ENCODE data around the gene TBCC. TPM values are rescaled to one million over a fixed set of nuclear protein-coding genes. Genes with fewer than 3 reads are reported as not detected.
"Not testable (repeated sequence)": the region's sequence is repeated elsewhere in the genome, so short reads cannot be mapped to it uniquely, and the experiment has no call there.

Gene TBCC
- total RNA-seq, result 6.6 TPM

DNA sequence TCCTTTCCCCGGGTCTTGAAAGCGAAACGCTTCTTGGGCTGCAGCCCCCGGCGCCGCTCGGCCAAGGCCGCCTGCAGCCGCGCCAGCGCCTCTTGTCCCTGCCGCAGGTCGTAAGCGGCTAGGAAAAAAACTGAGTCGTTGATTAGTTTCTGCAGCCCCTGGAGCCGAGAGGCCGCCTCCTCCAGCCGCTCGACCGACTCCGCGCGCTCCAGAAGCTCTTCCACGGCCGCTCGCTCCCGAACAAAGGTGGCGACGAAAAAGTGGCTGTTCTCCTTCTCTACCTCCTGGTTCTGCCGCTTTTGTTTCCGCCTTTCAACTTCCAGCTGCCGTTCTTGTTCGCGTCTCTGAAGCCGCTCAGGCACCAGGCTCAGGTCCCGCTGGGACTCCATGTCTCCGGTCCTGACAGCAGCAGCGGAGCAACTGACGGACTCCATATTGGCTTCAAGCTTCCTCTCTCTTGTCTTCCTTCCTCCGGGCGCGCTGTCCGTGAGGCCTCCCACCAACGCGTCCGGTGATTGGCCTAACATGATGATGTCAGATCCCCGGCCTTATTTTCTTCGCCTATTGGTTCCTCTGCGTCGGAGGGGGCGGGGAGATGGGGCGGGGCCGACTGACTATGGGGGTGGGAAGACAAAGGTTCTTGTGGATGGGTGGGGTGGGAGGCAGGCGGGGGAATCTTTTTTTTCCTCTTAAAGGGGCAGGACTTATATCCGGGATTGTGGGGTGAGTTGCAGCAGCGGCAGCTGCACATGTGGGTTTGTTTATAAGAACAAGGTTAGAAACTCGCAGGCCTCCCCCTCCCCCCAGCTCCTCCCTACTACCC is at the start of gene TBCC:
TSS of gene TBCC (minus strand) at position 464 of the 823 bp plus-strand sequence. CDS start at position 434, 30 bp downstream.
- DNase-seq (ENCODE audit: low spot score) (peak; percentile 98), ATAC-seq (peak; percentile 82)

- DNase-seq (ENCODE audit: low spot score) (no peak), ATAC-seq (no peak)
Observed at GRCh38 chr6:42795651-42796050, 49.7 kb upstream of the TBCC start.

- DNase-seq (ENCODE audit: low spot score) (no peak), ATAC-seq (peak; percentile 29)
Observed at GRCh38 chr6:42791706-42792320, 45.9 kb upstream of the TBCC start.

GRCh38 chr6:42790549-42791181 is 44.8 kb upstream of the TBCC start:
- DNase-seq (ENCODE audit: low spot score), result no peak
- ATAC-seq, result no peak

GRCh38 chr6:42788671-42789070 is 42.8 kb upstream of the TBCC start:
- DNase-seq (ENCODE audit: low spot score) (no peak), ATAC-seq (no peak)

GRCh38 chr6:42787063-42787472 is 41.2 kb upstream of the TBCC start:
- ATAC-seq (no peak), DNase-seq (ENCODE audit: low spot score) (no peak)

- no peak for DNase-seq (ENCODE audit: low spot score)
- no peak for ATAC-seq
Observed at GRCh38 chr6:42786525-42786985, 40.7 kb upstream of the TBCC start.

DNA sequence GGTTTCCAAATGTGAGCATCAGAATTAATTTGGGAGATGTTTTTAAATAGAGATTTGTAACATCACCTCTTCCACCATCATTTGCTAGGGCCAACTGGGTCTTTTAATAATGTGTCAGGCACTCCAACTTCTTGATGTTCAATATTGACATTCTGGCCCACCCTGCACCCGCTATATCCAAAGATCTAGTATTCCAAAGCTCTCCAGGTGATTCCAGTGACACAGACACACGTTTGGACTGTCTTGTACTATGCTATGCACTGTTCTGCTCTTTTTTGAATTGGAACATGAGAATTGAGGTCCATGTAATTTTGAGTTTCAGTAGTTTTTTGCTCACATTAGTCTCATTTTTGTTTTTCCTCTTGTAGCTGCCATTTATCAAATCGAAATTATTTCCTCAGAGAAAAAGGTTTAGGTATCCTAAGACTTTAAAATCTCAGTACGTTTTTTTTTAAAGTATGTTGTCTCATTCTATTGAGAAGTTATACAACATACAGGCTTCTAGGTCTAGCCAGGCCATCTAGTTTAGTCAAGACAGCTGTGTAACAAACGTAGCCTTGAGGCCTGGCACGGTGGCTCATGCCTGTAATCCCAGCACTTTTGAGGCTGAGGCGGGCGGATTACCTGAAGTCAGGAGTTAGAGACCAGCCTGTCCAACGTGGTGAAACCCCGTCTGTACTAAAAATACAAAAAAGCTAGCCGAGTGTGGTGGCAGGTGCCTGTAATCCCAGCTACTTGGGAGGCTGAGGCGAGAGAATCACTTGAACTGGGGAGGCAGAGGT is 39.0 kb upstream of the TBCC start:
- no peak for ATAC-seq

DNA sequence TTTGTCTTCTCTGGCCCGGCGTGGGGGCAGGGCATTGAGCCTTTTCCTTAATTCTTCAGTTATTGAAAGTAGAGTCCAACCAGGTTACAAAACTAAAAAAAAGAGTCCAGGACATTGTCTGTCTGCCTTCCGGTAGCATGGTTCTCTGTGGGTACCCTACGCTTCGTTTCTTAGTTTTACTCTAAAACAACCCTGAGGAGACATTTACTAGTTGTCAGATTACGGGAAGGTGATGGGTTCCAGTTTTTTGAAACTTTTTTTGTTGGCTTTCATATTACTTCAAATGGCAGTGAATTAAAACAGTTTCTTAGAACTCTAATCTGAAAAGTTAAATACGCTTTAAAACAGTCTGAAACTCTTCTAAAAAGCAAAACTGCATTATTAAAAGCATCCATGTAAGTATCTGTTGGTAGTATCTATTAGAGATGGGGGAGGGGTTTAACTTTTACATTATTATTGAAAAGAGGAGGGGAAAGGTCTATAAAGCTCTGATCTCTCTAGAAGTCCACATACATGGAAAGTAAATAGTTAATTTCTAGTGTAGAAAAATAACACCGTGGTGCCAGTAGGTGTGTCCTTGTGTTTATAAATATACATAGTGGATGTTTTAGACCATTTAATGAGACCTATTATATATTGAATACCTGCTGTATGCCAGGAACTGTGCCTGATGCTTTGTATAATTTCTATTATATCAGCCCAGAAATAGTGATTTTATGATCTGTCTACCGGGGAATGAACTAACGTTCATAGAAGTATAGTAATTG is 38.2 kb upstream of the TBCC start:
- no peak for ATAC-seq

More for the DNA sequence above, 39.0 kb upstream of the TBCC start:
- DNase-seq (ENCODE audit: low spot score), result no peak

DNA sequence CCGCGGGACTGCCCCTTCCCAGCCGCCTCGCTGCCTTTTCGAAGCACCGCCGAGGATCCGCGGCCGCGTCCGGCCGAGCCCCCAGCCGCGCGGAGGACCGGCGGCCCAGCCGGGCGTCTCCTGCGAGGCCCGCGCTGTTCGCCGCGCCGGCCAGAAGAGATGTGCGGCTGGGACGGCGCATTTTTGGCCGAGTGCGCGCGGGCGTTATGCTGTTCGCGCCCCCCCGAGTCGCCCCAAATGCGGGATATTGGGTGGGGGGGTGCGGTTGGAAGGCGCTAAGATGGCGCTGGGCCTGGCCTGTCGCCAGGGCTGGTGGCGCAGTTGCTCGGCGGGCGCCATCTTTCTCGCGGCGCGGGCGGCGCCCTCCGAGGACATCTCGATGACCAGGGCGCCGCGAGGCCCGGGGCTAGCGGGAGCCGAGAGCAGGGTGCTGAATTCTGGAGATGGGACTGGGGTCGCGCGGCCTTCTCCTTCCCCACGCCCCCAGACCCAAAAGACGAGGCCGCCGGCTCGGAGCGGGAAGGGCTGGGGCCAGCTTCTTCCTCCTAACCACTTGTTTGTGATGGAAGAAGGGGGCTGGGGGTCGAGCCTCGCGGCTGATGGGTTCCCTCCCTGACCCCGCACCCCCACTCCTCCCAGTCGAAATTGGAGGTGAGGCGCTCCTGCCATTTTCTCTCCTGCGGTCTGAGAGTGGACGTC is 37.4 kb upstream of the TBCC start:
- DNase-seq (ENCODE audit: low spot score) (peak; percentile 81), ATAC-seq (peak; percentile 74)

More for the DNA sequence above, 38.2 kb upstream of the TBCC start:
- DNase-seq (ENCODE audit: low spot score), result no peak

DNA sequence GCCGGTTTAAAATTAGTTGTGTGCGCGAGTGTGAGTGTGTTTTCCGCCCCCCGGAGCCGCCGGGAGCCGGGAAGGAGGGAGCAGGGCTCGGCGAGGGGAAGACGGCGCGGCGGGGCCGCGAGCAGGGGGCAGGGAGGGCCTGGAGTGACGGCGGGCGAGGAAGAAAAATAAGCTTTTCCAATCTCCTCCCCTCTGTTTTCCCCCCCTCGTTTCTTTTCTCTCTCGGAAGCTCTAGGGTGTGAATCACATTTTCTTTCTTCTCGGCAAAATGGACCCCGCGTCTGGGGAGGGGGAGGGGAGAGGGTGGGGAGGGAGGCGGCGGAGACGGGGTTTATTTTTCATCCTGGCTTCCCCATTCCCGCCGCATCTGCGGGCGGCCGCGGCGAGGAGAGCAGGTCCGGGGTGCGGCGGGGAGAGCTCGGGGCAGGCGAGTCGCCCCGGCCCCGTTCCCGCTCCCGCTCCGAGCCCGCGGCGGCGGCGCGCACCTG is 36.8 kb upstream of the TBCC start:
- peak; percentile 71 for ATAC-seq
- DNase-seq (ENCODE audit: low spot score), result peak; percentile 72

- peak; percentile 44 for ATAC-seq
- peak; percentile 63 for DNase-seq (ENCODE audit: low spot score)
Observed at GRCh38 chr6:42781796-42782688, 36.1 kb upstream of the TBCC start, which contains the start of gene BICRAL. BICRAL (plus strand) TSS chr6:42782052; CDS start chr6:42822023, 39,971 bp downstream.

DNA sequence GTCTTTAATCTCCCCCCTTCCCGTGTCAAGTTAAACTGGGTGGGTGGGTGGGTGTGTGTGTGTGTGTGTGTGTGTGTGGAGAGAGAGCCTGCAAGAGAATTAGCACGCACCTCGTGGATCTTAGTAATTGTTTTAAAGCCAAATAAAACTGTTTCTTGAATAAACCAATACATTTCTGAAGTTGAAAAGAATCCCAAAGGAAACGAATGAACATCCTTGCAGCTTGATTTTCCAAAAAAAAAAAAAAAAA is 35.6 kb upstream of the TBCC start:
- DNase-seq (ENCODE audit: low spot score), result no peak
- no peak for ATAC-seq

GRCh38 chr6:42779521-42779920 is 33.6 kb upstream of the TBCC start:
- no peak for ATAC-seq
- no peak for DNase-seq (ENCODE audit: low spot score)

GRCh38 chr6:42778122-42778521 is 32.2 kb upstream of the TBCC start:
- ATAC-seq, result no peak
- DNase-seq (ENCODE audit: low spot score), result no peak

DNA sequence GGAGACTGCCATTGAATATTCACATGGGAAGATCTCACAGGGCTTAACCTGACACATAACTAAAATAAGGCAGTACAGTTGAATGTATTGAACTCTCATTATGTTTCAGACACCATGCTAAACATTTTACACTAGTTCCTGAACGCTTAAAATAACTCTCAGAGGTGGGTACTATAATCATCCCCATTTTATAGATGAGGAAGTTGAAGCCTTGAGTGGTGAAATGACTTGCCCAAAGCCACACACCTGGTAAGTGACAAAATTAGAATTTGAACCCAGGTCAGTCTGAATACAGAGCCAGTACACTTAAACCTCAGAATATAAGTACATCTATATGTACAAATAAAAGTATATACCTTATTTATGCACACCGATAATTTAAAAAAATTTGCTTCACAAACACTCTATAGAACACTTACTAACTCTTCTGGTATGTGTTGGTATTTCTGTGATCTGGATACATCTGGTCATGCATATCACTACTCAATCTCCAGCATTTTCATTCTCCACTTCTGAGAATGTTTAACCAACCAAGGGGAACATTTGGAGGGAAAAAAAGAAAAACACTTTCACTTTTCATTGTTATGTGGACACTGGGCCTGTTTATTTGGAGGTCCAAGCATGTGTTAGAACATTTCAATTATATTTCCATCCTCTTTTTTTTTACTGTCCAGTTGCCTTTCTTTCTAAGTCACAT is 31.4 kb upstream of the TBCC start:
- no peak for DNase-seq (ENCODE audit: low spot score)
- ATAC-seq, result peak; percentile 18

GRCh38 chr6:42774821-42775487 is 29.1 kb upstream of the TBCC start:
- not testable (repeated sequence) for ATAC-seq; DNase-seq (ENCODE audit: low spot score)

All from left lobe of liver (tissue), 2 donors.